ENCODE data around the gene CFD. TPM values are rescaled to one million over a fixed set of nuclear protein-coding genes. Genes with fewer than 3 reads are reported as not detected.

CFD gene
- total RNA-seq, 1 experiment from 2014 or later: 1.9 TPM

GRCh38 chr19:827314-827709 is 32.2 kb upstream of the CFD start:
- Histone ChIP-seq H2BK20ac (ENCODE audit: low read depth, low read length, poor library complexity, severe bottlenecking) (no peak overlapping the region), H4K8ac (replicated peaks; ENCODE audit: insufficient read length, low read depth, low read length) (no peak overlapping the region), H3T11ph (ENCODE audit: low read length) (no peak overlapping the region), H3K4me2 (ENCODE audit: insufficient read depth, insufficient read length, low read length) (no peak overlapping the region), H3K56ac (ENCODE audit: insufficient read length, low read depth, low read length) (no peak overlapping the region), H3K79me1 (ENCODE audit: insufficient read depth, low read depth, low read length, poor library complexity, severe bottlenecking) (no peaks in the 10 kb centered on the region), H3K27ac (ENCODE audit: insufficient read length, low read depth, low read length) (no peak overlapping the region), H3K4ac (ENCODE audit: low read depth, low read length) (no peak overlapping the region), H4K91ac (ENCODE audit: insufficient read length, low read depth, low read length) (no peak overlapping the region), H3K23ac (ENCODE audit: insufficient read length, low read depth, low read length) (no peak overlapping the region), H3K4me1 (ENCODE audit: insufficient read depth, low read length) (no peaks in the 10 kb centered on the region; the same call in 1 of the 2 replicates), H2AK5ac (ENCODE audit: insufficient read length, low read length) (no peak overlapping the region), H4K5ac (ENCODE audit: insufficient read length, low read depth, low read length) (no peak overlapping the region), H3K18ac (ENCODE audit: insufficient read length, low read depth, low read length) (no peak overlapping the region), H2BK120ac (ENCODE audit: low read depth, low read length, poor library complexity, severe bottlenecking) (no peak overlapping the region), H3K79me2 (ENCODE audit: insufficient read depth, low read length) (no peaks in the 10 kb centered on the region), H2BK15ac (ENCODE audit: low read depth, low read length) (no peak overlapping the region), H3K27me3 (ENCODE audit: insufficient read depth, low read length) (no peaks in the 10 kb centered on the region), H2AFZ (ENCODE audit: low read length) (no peak overlapping the region), H4K20me1 (ENCODE audit: control insufficient read depth, insufficient read depth, insufficient read length) (no peaks in the 10 kb centered on the region), H3K14ac (ENCODE audit: insufficient read depth, low read length) (no peak overlapping the region), H3K23me2 (ENCODE audit: insufficient read length, low read depth, low read length, poor library complexity, severe bottlenecking) (no peaks in the 10 kb centered on the region), H3K9me3 (ENCODE audit: control insufficient read depth, low read depth, low read length) (no peaks in the 10 kb centered on the region), H3K9ac (ENCODE audit: extremely low read depth, insufficient read length, low read length) (no peak overlapping the region), H2BK5ac (ENCODE audit: insufficient read length, low read length) (no peak overlapping the region), H2BK12ac (ENCODE audit: insufficient read length, low read depth, low read length) (no peak overlapping the region)
- no peak overlapping the region for H3K27ac Mint-ChIP-seq
- H3K36me3 Mint-ChIP-seq (ENCODE audit: insufficient read depth in 1 of 3, low read depth in 3 of 3): no peaks in the 10 kb centered on the region; a peak in 1 of 7 replicates
- no CpG with 5 or more reads among the region's 11 CpGs for WGBS (ENCODE audit: extremely low coverage, insufficient read length, low lambda C conversion rate)
- H3K9me3 Mint-ChIP-seq: no peaks in the 10 kb centered on the region
- DNase-seq: no peak
- no peak overlapping the region for H3K4me3 Mint-ChIP-seq
- TF ChIP-seq, protein P1, sequence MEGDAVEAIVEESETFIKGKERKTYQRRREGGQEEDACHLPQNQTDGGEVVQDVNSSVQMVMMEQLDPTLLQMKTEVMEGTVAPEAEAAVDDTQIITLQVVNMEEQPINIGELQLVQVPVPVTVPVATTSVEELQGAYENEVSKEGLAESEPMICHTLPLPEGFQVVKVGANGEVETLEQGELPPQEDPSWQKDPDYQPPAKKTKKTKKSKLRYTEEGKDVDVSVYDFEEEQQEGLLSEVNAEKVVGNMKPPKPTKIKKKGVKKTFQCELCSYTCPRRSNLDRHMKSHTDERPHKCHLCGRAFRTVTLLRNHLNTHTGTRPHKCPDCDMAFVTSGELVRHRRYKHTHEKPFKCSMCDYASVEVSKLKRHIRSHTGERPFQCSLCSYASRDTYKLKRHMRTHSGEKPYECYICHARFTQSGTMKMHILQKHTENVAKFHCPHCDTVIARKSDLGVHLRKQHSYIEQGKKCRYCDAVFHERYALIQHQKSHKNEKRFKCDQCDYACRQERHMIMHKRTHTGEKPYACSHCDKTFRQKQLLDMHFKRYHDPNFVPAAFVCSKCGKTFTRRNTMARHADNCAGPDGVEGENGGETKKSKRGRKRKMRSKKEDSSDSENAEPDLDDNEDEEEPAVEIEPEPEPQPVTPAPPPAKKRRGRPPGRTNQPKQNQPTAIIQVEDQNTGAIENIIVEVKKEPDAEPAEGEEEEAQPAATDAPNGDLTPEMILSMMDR (conservative IDR thresholded peaks at IDR 0.05): no peak
- peaks cover 8% of the 10 kb centered on the region for H3K27me3 Mint-ChIP-seq (ENCODE audit: low read depth)
- peaks cover 7 to 14% of the 10 kb centered on the region in 2 experiments for H3K4me1 Mint-ChIP-seq

Measured in H9 (cell line).